Erythroblast (primary cell): Measurements from ENCODE around the gene SLC24A1.

Experiments used
- GATA1 ChIP-seq: IDR thresholded peaks from 2 replicates; pipeline ENCODE4 v1.6.1; 2011; ENCODE audit warnings: low read depth, mild to moderate bottlenecking, control low read depth, low read length, moderate library complexity
- POLR2A ChIP-seq: IDR thresholded peaks from 2 replicates; pipeline ENCODE4 v1.6.1; 2011; ENCODE audit warnings: mild to moderate bottlenecking, low read length

GRCh38 chr15:65644282-65644681 is 22.5 kb downstream of the SLC24A1 start:
- TF ChIP-seq POLR2A = no peak
- TF ChIP-seq GATA1 = no peak
